Activated T-cell treated with anti-CD3 and anti-CD28 coated beads, Interleukin-2, amount 50 U/mL, for 4 hours (primary cell): ENCODE results near the gene HINFP. TPM values are rescaled to one million over a fixed set of nuclear protein-coding genes. Genes with fewer than 3 reads are reported as not detected.
"Not testable (repeated sequence)": the region's sequence is repeated elsewhere in the genome, so short reads cannot be mapped to it uniquely, and the experiment has no call there.

Experiments used
- ATAC-seq, 2 donors: fragments of 200-7000 bp; cut with Tn5 transposase; one replicate each; pipeline ENCODE4 v1.10.0; 2021
- DNase-seq: peaks from one replicate; pipeline ENCODE4 v3.0.0-alpha.2; 2020
- H3K27me3 Mint-ChIP-seq: one replicate; pipeline ENCODE4 v1.8.0; 2021; ENCODE audit warnings: low read depth, mixed read lengths
- H3K36me3 Mint-ChIP-seq: one replicate; pipeline ENCODE4 v1.8.0; 2022; ENCODE audit warnings: mixed read lengths; ENCODE audit not compliant: insufficient read depth
- H3K4me1 Mint-ChIP-seq: one replicate; pipeline ENCODE4 v1.8.0; 2021; ENCODE audit warnings: low read depth, mixed read lengths
- H3K4me3 Mint-ChIP-seq: one replicate; pipeline ENCODE4 v1.8.0; 2021; ENCODE audit warnings: mild to moderate bottlenecking, moderate library complexity, mixed read lengths
- H3K9me3 Mint-ChIP-seq: one replicate; pipeline ENCODE4 v1.8.0; 2021; ENCODE audit warnings: mixed read lengths
- total RNA-seq, 3 donors: library from RNA; stranded (reverse); gene quantifications; one replicate each; pipeline ENCODE4 v1.2.1, GENCODE V29; 2021

Gene HINFP
- total RNA-seq, 3 donors from 2014 or later = 20.1 to 26.2 (median 21.1) TPM

DNA sequence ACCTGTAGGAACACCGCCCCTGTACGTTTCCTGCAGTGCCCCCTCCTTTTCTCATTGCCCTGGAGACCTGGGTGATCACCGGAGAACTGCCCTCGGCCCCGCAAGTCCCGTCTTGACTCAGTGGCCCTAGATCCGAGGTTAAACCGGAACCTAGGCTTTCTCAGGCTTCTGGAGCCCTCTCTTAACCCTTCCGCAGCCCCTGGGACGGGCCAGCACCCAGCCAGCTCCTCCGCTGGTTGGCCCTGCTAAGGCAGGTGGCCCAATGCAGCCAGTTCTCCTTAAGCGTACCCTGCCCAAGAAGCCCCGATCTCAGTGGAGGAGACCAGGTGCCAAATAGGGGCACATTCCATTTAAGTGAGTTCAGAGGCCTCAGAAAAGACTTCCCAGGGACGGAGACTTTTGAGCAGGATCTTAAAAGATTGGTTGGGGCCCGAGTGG lies 47.9 kb downstream of the HINFP start:
- Mint-ChIP-seq H3K36me3 (no peaks in the 10 kb centered on the region), H3K9me3 (no peaks in the 10 kb centered on the region), H3K4me1 (peaks cover 3% of the 10 kb centered on the region), H3K4me3 (peak overlapping the region; percentile 88), H3K27me3 (no peaks in the 10 kb centered on the region)
- no peak for DNase-seq
- peak; percentile 56 to 68 for ATAC-seq

DNA sequence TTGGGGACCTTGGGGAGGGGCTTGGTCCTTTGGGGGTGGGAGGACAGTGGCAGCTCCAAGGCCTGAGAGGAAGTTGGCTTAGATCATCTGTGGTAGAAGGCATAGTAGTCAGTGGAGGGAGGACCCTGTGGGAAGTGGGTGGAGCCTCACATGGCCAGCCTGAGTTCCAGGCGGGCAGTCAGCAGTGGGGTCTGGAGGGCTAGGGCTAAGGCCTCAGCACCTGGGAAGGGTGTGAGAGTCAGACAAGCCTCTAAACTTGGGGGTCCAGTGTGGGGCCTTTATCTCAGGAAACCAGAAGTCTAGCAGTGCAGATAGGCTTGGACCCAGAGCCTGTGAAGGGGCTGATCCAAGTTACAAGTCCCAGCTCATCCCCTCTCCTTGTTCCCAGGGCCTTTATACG lies 51.1 kb downstream of the HINFP start:
- no peak overlapping the region for H3K4me3 Mint-ChIP-seq
- ATAC-seq (no peak), DNase-seq (no peak)
- H3K27me3 Mint-ChIP-seq = no peaks in the 10 kb centered on the region
- H3K36me3 Mint-ChIP-seq = no peaks in the 10 kb centered on the region
- H3K4me1 Mint-ChIP-seq = peaks cover 6% of the 10 kb centered on the region
- H3K9me3 Mint-ChIP-seq = no peaks in the 10 kb centered on the region

DNA sequence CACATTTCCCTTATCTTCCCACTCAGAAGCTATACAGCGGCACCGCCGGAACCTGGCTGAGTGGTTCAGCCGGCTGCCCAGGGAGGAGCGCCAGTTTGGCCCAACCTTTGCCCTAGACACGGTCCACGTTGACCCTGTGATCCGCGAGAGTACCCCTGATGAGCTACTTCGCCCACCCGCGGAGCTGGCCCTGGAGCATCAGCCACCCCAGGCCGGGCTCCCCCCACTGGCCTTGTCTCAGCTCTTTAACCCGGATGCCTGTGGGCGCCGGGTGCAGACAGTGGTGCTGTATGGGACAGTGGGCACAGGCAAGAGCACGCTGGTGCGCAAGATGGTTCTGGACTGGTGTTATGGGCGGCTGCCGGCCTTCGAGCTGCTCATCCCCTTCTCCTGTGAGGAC lies 52.1 kb downstream of the HINFP start:
- ATAC-seq (no peak), DNase-seq (no peak)
- no peaks in the 10 kb centered on the region for H3K36me3 Mint-ChIP-seq
- H3K9me3 Mint-ChIP-seq = no peaks in the 10 kb centered on the region
- no peaks in the 10 kb centered on the region for H3K27me3 Mint-ChIP-seq
- H3K4me1 Mint-ChIP-seq = peaks cover 11% of the 10 kb centered on the region
- H3K4me3 Mint-ChIP-seq = no peak overlapping the region

DNA sequence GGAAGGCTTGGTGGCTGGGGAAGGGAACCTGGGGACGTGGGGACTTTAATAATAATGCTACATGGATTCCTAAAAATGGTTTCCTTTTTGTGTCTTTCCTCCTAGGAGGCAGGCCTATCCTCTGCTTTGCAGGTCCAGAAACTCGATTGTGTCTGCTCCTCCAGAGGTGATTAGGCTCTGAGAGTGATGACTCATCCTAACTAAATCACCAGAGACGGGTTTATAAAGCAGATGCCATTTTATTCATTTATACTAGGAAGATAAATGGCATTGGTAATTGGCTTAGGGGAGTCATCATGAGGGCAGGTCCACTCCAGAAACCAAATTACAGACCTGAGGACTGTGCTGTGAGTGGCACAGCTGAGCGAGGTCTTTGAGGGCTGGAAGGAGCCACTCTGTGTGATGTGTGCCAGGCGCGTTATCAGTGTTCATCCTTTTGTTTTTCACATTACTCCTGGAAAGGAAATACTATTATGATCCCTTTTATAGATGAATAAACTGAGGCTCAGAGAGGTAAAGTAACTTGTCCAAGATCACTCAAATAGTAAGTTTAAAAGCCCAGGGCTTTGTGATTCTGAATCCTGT lies 54.2 kb downstream of the HINFP start:
- ATAC-seq (peak in 1 of 2 donors; percentile 38), DNase-seq (no peak)
- Mint-ChIP-seq H3K36me3 (no peaks in the 10 kb centered on the region), H3K4me3 (no peak overlapping the region), H3K27me3 (no peaks in the 10 kb centered on the region), H3K9me3 (no peaks in the 10 kb centered on the region), H3K4me1 (peaks cover 10% of the 10 kb centered on the region)

DNA sequence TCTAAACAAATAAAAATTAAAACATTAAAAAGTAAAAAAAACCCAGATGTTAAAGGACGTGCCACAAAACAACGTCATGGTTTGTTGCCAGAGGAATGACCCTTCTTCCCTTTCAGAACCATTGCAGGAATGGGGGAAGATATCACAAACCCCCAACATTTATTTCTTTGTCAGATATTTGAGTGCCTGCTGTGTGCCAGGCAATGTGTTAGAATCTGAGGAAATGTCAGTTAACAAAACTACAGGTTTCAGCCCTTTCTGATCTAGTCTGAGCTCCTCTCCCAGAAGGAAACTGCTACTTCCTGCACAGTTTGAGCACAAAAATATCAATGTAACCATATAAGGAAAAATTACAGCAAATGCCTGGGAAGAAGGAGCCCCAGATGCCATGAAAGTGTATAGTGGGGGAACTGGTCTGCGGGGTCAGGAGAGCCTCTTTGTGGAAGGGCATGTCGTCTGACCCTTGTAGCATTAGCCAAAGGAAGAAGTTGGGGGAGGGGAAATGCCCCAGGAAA lies 56.8 kb downstream of the HINFP start:
- H3K9me3 Mint-ChIP-seq = no peaks in the 10 kb centered on the region
- H3K27me3 Mint-ChIP-seq = no peaks in the 10 kb centered on the region
- ATAC-seq (no peak), DNase-seq (no peak)
- H3K4me1 Mint-ChIP-seq = peaks cover 10% of the 10 kb centered on the region
- H3K36me3 Mint-ChIP-seq = no peaks in the 10 kb centered on the region
- H3K4me3 Mint-ChIP-seq = no peak overlapping the region

DNA sequence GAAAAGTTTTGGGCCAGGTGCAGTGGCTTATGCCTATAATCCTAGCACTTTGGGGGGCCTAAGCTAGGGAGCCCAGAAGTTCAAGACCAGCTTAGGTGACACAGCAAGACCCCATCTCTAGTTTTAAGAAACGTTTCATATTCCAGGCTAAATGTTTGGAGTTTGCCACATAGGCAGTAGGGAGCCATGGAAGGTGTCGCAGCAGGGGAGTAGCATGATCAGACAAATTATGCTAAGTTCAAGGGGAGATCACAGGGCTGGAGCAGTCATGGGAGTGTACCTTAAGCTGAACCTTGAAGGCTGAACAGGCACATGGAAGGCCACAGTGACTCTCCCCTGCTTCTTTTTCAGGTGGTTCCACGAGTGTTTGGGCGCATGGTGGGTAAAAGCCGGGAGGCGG lies 58.0 kb downstream of the HINFP start:
- peaks cover 10% of the 10 kb centered on the region for H3K4me1 Mint-ChIP-seq
- H3K36me3 Mint-ChIP-seq = peaks cover 2% of the 10 kb centered on the region
- H3K4me3 Mint-ChIP-seq = no peak overlapping the region
- H3K27me3 Mint-ChIP-seq = no peaks in the 10 kb centered on the region
- H3K9me3 Mint-ChIP-seq = no peaks in the 10 kb centered on the region
- DNase-seq (no peak), ATAC-seq (no peak)

DNA sequence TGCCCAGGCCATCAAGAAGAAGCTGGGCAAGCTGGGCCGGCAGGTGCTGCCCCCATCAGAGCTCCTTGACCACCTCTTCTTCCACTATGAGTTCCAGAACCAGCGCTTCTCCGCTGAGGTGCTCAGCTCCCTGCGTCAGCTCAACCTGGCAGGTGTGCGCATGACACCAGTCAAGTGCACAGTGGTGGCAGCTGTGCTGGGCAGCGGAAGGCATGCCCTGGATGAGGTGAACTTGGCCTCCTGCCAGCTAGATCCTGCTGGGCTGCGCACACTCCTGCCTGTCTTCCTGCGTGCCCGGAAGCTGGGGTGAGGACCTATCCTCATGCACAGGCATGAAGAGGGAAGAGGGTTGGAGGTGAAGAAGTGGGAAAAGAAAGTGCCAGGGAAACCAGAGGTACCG lies 58.6 kb downstream of the HINFP start:
- peaks cover 2% of the 10 kb centered on the region for H3K36me3 Mint-ChIP-seq
- no peaks in the 10 kb centered on the region for H3K9me3 Mint-ChIP-seq

DNA sequence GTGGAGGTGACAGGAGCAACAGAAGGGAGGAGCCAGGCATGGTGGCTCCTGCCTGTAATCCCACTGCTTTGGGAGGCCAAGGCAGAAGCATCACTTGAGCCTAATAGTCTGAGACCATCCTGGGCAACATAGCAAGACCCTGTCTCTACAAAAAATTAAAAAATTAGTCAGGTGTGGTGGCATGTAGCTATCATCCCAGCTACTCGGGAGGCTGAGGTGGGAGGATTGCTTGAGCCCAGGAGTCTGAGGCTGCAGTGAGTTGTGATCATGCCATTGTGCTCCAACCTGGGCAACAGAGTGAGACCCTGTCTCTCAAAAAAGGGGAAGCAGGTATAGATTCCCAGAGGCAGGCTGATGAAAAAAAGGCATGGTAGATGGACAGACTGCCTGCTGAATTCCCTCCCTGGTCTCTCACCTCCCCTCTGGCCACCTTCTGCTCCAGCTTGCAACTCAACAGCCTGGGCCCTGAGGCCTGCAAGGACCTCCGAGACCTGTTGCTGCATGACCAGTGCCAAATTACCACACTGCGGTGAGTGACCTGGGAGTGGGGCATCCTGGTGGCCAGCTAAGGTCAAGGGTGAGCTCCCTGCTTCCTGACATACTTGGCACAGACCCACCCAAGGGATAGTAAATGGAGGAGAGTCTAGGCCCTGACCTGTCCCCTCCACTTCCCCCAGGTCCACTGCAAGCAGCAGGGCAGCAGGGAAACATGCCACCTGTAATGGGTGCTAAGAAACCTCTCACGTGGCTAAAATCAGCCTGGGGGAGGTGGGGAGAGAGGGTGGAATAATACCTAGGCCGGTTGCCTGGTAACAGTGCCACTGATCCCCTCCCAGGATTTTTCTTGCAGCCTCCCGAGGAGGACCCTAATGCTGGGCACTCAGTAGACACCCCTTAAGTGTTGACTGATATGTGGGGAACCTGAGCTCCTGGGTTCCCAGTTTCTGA lies 59.6 kb downstream of the HINFP start:
- no peaks in the 10 kb centered on the region for H3K27me3 Mint-ChIP-seq
- no peak overlapping the region for H3K4me3 Mint-ChIP-seq
- no peaks in the 10 kb centered on the region for H3K9me3 Mint-ChIP-seq
- peaks cover 2% of the 10 kb centered on the region for H3K36me3 Mint-ChIP-seq
- H3K4me1 Mint-ChIP-seq = peaks cover 7% of the 10 kb centered on the region
- DNase-seq = no peak
- no peak for ATAC-seq

More for the DNA sequence above, 58.6 kb downstream of the HINFP start:
- Mint-ChIP-seq H3K4me1 (peaks cover 10% of the 10 kb centered on the region), H3K4me3 (no peak overlapping the region), H3K27me3 (no peaks in the 10 kb centered on the region)
- ATAC-seq = no peak
- DNase-seq = no peak

DNA sequence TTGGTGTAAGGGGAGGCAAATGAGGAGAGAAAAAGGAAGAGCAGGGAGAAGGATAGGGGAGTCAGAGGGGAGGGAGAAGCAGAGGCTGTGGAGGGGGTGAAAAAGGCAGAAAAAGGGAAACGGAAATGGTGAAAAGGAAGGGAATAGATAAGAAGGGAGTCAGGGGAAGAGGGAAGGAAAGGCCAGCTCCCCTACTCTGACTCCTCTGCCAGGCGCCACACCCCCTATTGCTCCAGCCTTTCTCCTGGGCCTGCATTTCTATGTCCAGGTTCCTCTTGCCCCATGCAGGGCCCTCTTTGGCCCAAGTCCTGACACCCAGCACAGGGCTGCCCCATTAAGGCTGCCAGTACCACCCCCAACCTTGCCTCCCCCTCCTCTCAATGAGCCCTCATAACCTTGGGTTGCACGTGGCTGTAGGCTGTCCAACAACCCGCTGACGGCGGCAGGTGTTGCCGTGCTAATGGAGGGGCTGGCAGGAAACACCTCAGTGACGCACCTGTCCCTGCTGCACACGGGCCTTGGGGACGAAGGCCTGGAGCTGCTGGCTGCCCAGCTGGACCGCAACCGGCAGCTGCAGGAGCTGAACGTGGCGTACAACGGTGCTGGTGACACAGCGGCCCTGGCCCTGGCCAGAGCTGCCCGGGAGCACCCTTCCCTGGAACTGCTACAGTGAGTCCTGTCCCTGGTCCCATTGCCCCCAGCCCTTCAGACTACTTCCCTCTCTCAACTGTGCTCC lies 60.5 kb downstream of the HINFP start:
- ATAC-seq (no peak), DNase-seq (no peak)
- Mint-ChIP-seq H3K4me1 (peaks cover 7% of the 10 kb centered on the region), H3K36me3 (peaks cover 2% of the 10 kb centered on the region), H3K4me3 (no peak overlapping the region), H3K27me3 (peaks cover 5% of the 10 kb centered on the region), H3K9me3 (no peaks in the 10 kb centered on the region)

DNA sequence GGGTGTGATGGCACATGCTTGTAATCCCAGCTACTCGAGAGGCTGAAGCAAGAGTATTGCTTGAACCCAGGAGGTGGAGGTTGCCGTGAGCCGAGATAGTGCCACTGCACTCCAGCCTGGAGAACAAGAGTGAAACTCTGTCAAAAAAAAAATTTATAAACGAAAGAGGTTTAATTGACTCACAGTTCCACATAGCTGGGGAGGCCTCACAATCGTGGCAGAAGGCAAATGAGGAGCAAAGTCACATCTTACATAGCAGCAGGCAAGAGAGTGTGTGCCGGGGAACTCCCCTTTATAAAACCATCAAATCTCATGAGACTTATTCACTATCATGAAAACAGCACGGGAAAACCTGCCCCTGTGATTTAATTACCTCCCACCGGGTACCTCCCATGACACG lies 63.0 kb downstream of the HINFP start:
- not testable (repeated sequence) for H3K9me3 Mint-ChIP-seq, H3K27me3 Mint-ChIP-seq, ATAC-seq, DNase-seq, H3K4me3 Mint-ChIP-seq, H3K4me1 Mint-ChIP-seq, H3K36me3 Mint-ChIP-seq

Other genes with a start within 250 kb of the HINFP start
- gene CXCR5, start 237.7 kb upstream of the HINFP start, total RNA-seq = 10 to 100 TPM; 17.6 to 30.8 (median 23.7) TPM
- gene BCL9L, start 195.7 kb upstream of the HINFP start, total RNA-seq = 10 to 100 TPM; 26.1 to 31.2 (median 26.9) TPM
- gene UPK2, start 165.3 kb upstream of the HINFP start, total RNA-seq = not detected
- gene FOXR1, start 149.8 kb upstream of the HINFP start, total RNA-seq = not detected
- 10 to 100 TPM; 23.6 to 33.1 (median 31.0) TPM for gene CENATAC, start 123.4 kb upstream of the HINFP start, total RNA-seq
- 1,000 to 10,000 TPM; 1,565 to 1,602 (median 1,576) TPM for gene RPS25, start 103.2 kb upstream of the HINFP start, total RNA-seq
- gene TRAPPC4, start 102.8 kb upstream of the HINFP start, total RNA-seq = 100 to 1,000 TPM; 115 to 146 (median 131) TPM
- gene SLC37A4, start 90.7 kb upstream of the HINFP start, total RNA-seq = 10 to 100 TPM; 10.1 to 13.8 (median 13.5) TPM
- gene HYOU1, start 64.4 kb upstream of the HINFP start, total RNA-seq = 100 to 1,000 TPM; 249 to 309 (median 260) TPM
- 10 to 100 TPM; 24.1 to 31.5 (median 30.0) TPM for gene VPS11, start 53.8 kb upstream of the HINFP start, total RNA-seq
- 10 to 100 TPM; 43.7 to 64.7 (median 60.1) TPM for gene HMBS, start 36.7 kb upstream of the HINFP start, total RNA-seq
- 10 to 100 TPM; 53.9 to 61.0 (median 60.9) TPM for gene DPAGT1, start 19.7 kb upstream of the HINFP start, total RNA-seq
- gene C2CD2L, start 14.2 kb upstream of the HINFP start, total RNA-seq = 10 to 100 TPM; 22.0 to 24.7 (median 23.0) TPM
- gene ABCG4, start 27.5 kb downstream of the HINFP start, total RNA-seq = under 1 TPM in 1 of 3 donors, not detected in 2; 0.38 TPM
- gene NLRX1, start 47.1 kb downstream of the HINFP start, total RNA-seq = 10 to 100 TPM in 1 of 3 donors, 1 to 10 TPM in 2; 9.7 to 13.2 (median 9.7) TPM
- under 1 TPM in 2 of 3 donors, not detected in 1; 0.18 to 0.43 TPM for gene NHERF4, start 63.9 kb downstream of the HINFP start, total RNA-seq
- gene CBL, start 84.8 kb downstream of the HINFP start, total RNA-seq = 10 to 100 TPM; 18.7 to 19.6 (median 19.5) TPM
- 1 to 10 TPM in 2 of 3 donors, under 1 TPM in 1; 0.96 to 3.2 (median 2.1) TPM for gene MCAM, start 195.6 kb downstream of the HINFP start, total RNA-seq
- gene RNF26, start 212.9 kb downstream of the HINFP start, total RNA-seq = 10 to 100 TPM; 18.6 to 20.7 (median 18.9) TPM
- not detected for gene C1QTNF5, start 219.3 kb downstream of the HINFP start, total RNA-seq
- gene MFRP, start 225.1 kb downstream of the HINFP start, total RNA-seq = not detected